COR-L47 (cell line): ENCODE measurements around the gene PSMD3.
"Not testable (repeated sequence)": the region's sequence is repeated elsewhere in the genome, so short reads cannot be mapped to it uniquely, and the experiment has no call there.

ENCODE experiments used
- DNase-seq: peaks from one replicate; lab custom pipeline; 2025; lab: John Stamatoyannopoulos, UW

Gene PSMD3

GRCh38 chr17:39980351-39981206, at the start of gene PSMD3:
TSS of gene PSMD3 (plus strand) at chr17:39980807. CDS start at chr17:39980971, 164 bp downstream.
- peak; percentile 99 for DNase-seq

DNA sequence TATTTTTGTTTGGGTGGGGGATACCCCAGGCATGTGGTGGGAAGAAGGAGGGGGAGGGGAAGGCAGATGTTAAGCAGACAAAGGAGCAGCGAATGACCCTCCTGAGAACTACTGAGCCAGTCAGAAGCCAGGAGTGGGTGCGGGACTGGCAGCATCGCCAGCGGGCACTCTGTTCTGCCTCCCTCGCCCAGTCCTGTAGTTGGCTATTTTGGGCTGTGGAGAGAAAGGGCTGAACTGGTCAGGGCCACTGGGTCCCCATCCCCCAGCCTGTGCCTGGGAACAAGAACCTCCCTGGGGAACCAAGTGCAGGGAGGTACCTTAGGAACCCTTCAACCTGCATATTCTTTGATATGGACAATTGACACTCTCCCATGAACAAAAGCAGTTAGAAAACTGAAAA, 46.7 kb upstream of the PSMD3 start:
- DNase-seq, result no peak

GRCh38 chr17:39934324-39934723, 46.3 kb upstream of the PSMD3 start:
- DNase-seq, result no peak

GRCh38 chr17:39935909-39936308, 44.7 kb upstream of the PSMD3 start:
- DNase-seq, result no peak

DNA sequence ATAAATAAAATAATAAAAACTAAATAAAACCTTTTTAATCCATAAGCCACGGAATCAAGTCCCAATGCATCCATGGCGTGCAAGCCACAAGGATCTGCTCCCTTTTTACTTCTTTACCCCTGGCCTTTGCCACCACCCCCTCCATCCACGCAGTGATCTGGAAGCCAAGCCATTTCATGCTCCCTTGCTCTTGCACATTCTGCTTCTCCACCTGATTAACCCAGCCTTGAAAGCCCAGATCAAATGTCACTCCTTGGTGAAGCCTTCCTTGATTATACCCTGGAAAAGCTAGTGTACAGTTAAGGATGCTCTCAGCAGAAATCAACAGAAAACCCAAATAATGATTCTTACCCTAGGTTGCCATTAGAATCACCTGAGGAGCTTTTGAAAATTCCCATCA, 43.2 kb upstream of the PSMD3 start:
- no peak for DNase-seq

DNA sequence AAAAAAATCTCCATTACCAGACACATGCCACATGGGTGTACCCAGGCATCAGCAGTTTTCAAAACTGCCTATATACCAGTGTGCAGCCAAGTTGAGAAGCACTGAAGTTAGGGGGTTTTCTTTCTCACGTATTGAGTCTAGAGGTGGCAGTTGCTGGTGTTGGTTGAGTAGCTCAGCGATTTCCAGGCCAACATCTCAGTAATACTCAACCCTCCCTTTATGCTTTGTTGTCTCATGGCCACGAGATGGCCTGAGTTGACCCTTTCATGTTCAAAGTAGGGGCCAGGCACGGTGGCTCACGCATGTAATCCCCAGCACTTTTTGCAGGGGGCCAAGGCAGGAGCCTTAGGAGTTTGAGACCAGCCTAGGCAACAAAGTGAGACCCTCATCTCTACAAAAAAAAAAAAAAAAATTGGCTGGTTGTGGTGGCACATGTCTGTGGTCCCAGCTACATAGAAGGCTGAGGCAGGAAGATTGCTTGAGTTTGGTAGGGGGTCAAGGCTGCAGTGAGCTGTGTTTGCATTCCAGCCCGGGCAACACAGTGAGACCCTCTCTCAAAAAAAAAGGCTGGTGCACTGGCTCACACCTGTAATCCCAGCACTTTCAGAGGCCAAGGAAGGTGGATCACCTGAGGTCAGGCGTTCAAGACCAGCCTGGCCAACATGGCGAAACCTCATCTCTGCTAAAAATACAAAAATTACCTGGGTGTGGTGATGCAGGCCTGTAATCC, 42.3 kb upstream of the PSMD3 start:
- no peak for DNase-seq

- no peak for DNase-seq
These were observed 41.5 kb upstream of the PSMD3 start for GRCh38 chr17:39939106-39939505.

DNA sequence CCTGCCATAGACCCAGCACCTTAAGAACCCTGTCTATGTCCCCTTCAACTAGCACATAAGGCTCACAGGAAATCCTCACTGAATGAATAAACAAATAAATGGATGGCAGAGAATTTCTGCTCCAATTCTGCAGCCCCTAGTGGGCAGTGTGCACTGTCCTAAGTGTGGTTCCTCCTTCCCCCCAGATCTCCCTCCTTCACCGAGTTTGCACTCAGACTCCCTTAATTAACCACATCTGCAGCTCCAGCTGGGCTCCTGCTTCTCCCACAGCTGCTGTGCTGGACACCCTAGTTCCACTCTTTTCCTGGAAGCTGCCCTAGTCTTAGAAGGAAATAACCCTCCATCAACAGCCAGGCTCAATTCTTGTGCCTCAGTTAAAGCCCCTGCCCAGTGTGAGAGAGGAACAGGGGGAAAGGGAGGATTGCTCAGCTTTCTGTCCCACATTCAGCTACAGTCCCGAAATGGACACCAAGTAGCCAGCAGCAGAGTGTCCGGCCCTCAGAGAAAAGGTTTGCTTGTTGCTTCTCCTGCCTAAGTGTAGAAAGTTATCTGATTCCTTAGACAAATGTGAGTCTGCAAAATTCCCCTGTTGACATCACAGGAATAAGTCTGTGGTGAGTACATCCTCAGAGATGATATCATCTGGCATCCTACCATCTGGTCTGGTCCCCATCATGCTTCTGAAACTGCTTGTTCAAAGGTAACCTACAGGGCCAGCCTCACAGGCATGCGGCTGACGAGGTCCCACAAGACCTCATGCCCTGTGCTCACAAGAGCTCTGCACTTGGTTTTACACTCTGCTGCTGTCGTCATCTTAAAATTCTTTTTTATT, 40.8 kb upstream of the PSMD3 start:
- peak; percentile 55 for DNase-seq

- no peak for DNase-seq
These were observed 36.8 kb upstream of the PSMD3 start for GRCh38 chr17:39943702-39944392.

DNA sequence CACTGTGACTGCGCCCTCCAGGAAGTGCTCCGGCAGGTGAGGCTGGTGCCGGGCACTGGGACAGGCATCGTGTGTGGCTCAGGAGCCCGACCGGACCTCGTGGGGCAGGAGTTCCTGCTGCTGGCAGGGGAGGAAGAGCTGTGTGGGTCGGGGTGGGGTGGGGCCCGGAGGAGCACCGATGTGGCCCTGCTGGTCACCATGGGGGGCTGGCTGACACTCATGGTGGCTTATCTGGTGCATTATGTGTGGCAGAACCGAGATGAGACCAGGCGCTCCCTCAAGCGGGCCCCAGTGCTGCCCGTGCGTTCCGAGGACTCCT, 36.3 kb upstream of the PSMD3 start:
- DNase-seq, result no peak

DNA sequence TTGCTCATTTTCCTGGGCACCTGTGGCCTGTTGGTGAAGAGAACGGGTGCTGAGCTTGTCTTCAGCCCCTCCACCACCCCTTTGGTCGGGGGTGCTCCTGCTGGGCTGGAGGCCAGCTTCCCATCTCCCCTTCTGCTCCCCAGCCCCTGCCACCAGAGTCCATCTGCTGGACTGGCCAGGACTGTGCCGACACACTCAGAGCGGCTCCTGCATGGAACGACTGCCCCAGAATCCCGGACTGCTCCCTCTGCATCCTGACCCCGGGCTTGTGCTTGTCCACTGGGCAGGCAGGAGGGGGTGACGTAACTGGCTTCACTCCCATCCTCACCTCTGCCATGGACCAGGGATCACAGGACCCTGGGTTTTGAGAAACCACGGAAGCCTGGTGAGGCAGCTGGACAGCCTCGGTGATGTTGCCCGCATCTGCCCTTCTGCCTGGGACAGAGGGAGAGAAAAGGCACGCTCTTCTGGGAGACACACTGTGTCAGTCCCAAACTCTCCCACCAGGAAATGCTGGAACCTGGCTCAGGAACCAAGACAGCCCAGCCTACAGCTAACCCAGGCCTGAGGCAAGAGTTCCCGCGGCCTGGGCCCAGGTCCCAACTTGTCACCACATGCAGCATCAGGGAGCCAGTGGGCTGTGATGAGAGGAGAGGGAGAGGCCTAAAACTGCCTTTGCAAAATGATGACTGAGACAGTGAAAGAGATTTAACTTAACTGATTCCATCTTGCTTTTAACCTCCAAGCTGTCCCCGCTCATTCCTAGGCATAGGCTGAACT, 33.9 kb upstream of the PSMD3 start:
- no peak for DNase-seq

DNA sequence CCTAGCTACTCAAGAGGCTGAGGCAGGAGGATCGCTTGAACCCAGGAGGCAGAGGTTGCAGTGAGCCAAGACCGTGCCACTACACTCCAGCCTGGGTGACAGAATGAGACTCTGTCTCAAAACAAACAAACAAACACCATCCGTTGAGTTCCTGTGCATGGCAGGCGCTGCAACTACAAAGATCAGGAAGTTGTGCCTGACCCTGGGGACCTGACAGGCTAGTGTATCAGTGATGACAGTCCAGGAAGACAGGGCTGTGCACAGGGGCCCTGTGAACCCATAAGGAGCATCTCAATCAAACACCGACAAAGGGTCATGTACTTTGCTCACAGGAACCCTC, 32.1 kb upstream of the PSMD3 start:
- DNase-seq, result not testable (repeated sequence)

- no peak for DNase-seq
These were observed 31.6 kb upstream of the PSMD3 start for GRCh38 chr17:39949028-39949427.

DNA sequence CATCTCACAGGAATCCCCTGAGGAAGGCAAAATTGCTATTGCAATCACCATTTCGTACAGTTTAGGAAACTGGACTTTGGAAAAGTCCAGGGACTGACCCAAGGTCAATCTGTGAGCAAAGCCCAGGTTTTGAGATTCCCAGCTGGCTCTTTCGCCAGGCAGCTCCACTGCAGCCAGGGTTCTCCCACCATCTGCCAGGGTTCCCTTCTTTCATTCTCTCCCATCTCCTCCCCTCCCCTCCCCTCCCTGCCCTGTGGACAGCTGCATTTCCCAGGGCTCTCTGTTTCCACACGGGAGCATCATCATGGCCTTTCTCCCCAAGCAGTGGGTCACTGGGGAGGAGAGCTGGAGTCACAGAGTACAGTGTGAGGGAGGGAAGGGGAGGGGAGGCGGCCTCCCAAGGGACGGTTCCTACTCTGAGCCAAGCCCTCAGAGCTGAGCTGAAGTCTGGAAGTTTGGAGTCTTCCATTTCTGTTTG, 29.7 kb upstream of the PSMD3 start:
- DNase-seq, result no peak

DNA sequence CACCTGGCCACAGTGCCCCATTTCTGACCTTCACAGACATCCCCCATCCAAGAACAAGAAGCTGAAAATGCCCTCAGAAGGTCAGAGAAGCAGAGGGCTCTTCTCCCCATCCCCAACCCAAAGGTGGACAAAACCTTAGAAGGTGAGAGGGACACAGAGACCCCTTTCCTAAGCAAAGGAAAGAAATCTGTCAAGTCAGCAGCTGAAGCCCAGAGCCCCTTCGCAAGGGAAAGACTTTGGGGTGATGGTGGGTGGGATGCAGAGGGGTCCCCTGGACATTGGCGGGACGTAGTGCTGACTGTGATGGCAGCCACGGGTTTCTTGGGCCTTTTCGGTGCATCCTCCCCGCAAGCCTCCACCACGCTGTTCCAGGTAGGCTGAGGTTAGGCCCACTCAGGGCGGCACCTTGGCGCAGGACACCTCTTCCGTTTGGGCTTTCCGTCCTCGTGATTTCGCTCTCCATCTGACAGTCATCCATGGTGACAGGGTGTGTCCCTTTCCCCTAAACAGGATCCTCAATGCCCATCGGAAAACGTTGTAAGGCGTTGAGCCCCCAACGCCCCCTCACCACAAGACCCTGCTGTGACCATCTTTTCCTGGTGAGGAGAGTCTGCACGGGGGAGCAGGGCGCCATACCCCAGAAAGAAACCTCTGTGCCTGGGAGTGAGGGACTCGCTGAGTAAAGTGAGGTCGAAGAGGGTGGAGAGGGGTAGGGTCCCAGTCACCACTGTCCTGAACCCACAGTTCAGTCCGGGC, 28.5 kb upstream of the PSMD3 start:
- DNase-seq, result no peak

GRCh38 chr17:39952680-39953470, 27.7 kb upstream of the PSMD3 start:
- peak; percentile 93 for DNase-seq

DNA sequence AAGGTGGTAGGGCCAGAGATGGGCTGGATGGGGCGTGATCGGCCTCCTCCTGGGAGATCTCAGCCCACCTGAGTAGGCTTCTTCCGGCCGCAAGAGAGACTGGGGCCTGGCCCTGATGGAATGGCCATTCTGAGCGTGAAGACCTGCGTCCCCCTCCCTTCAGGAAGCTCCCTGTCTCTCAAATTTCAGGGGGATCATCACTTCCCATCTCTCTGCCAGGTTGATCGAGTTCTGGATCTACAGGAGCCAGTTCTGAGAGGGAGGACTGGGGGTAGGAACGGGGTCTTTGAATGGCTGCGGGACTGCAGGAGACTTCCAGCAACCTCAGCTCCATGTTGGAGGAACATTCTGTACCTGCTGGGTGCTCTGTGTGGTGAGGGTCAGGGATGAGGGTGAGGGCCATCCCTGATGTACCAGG, 27.1 kb upstream of the PSMD3 start:
- DNase-seq, result no peak

- DNase-seq, result no peak
These were observed 25.7 kb upstream of the PSMD3 start for GRCh38 chr17:39954876-39955275.

DNA sequence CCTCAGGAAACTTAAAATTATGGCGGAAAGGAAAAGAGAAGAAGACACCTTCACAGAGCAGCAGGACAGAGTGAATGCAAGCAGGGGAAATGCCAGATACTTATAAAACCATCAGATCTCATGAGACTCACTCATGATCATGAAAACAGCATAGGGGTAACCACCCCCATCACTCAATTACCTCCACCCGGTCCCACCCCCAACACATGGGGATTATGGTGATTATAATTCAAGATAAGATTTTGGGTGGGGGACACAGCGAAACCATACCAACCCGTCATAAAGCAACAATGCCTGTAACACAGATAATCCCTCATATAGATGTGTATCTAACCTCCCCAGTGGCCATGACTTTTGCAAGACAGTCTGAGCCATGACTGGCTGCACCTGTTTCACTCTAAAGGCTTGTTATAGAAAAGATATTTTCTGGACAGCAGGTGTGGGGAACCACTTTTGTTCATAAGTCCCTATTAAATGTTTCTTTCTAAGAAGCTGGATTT, 24.8 kb upstream of the PSMD3 start:
- no peak for DNase-seq
